Stimulated activated naive CD8-positive, alpha-beta T cell treated with anti-CD3 and anti-CD28 coated beads, Interleukin-15, amount 100 ng/mL, for 72 hours (primary cell): ENCODE results near the gene TBR1.

ENCODE experiments used
- ATAC-seq: fragments of 150-1000 bp; cut with Tn5 transposase; 2 replicates; pipeline ENCODE4 v1.10.0; 2021; ENCODE audit warnings: mild to moderate bottlenecking, moderate library complexity
- DNase-seq, 2 donors: peaks; one replicate each; pipeline ENCODE4 v3.0.0; 2021 to 2022
- H3K27ac Mint-ChIP-seq, 2 donors: one replicate each; pipeline ENCODE4 v1.8.0; 2022; ENCODE audit warnings: mild to moderate bottlenecking in 2 of 2, mixed read lengths in 2 of 2, moderate library complexity in 2 of 2
- H3K27me3 Mint-ChIP-seq: one replicate; pipeline ENCODE4 v1.8.0; 2022; ENCODE audit warnings: mixed read lengths
- H3K4me1 Mint-ChIP-seq: one replicate; pipeline ENCODE4 v1.8.0; 2022; ENCODE audit warnings: mild to moderate bottlenecking, mixed read lengths
- H3K4me3 Mint-ChIP-seq, 2 donors: one replicate each; pipeline ENCODE4 v1.8.0; 2022; ENCODE audit warnings: mild to moderate bottlenecking in 2 of 2, mixed read lengths in 2 of 2, moderate library complexity in 1 of 2
- H3K9me3 Mint-ChIP-seq, 2 donors: one replicate each; pipeline ENCODE4 v1.8.0; 2022; ENCODE audit warnings: mixed read lengths in 2 of 2

The TBR1 gene

DNA sequence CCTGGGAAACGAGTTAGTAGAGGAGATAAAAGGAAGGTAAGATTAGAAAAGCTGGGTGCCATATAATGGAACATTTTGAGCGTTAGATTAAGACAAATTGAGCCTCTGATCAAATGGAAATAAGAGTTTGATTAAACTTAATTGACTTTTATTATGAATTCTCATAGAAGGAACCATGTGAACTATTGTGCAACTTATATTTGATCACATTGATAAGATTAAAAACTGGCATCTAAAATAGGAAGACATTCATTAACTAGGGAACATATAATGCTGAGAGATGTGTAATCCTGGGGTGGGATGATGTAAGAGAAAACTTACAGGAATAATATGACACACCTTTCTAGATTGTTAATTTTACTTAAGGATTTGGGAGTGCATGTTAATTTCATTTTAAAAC, 22.5 kb downstream of the TBR1 start:
- Mint-ChIP-seq H3K27me3 (peaks cover 35% of the 10 kb centered on the region), H3K27ac (no peak overlapping the region)

DNA sequence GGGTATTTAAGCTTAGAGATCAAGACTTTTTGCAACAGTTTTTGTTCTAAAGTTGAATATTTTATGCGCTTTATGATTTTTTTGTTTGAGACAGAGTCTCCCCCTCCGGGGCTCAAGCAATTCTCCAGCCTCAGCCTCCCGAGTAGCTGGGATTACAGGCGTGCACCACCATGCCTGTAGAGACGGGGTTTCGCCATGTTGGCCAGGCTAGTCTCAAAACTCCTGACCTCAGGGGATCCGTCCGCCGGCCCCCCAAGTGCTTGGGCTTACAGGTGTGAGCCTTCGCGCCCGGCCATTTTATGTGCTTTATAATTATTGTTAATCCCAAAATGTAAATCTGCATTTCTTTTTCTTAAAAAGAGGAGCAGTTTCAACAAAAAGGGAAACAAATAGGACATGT, 29.0 kb downstream of the TBR1 start:
- Mint-ChIP-seq H3K9me3 (no peaks in the 10 kb centered on the region), H3K4me3 (no peak overlapping the region), H3K27ac (no peak overlapping the region), H3K4me1 (no peaks in the 10 kb centered on the region), H3K27me3 (peaks cover 12% of the 10 kb centered on the region)
- no peak for ATAC-seq
- no peak for DNase-seq

More for the DNA sequence above, 22.5 kb downstream of the TBR1 start:
- Mint-ChIP-seq H3K4me3 (no peak overlapping the region), H3K4me1 (no peaks in the 10 kb centered on the region), H3K9me3 (no peaks in the 10 kb centered on the region)
- ATAC-seq, result no peak
- no peak for DNase-seq

DNA sequence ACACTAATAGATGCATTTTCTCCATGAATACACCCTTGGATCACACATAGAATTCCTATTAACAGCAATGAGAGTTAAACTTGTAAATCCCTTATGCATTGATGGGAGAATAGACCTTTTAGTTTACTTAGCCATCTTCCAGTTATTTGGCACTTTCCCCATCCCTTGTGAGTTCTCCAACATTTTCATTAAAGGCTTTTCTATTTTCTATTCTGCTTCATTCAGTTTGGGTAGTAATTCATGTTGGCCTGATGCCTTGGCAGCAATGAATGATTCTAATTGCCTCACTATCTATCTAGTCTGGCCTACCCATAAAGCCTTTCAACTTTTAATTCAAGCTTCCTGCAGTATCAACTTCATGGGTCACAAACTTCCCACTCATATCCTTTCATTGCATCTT, 32.3 kb downstream of the TBR1 start:
- ATAC-seq (no peak), DNase-seq (no peak)
- Mint-ChIP-seq H3K27me3 (peaks cover 17% of the 10 kb centered on the region), H3K4me3 (no peak overlapping the region), H3K27ac (no peak overlapping the region), H3K4me1 (no peaks in the 10 kb centered on the region), H3K9me3 (no peaks in the 10 kb centered on the region)

DNA sequence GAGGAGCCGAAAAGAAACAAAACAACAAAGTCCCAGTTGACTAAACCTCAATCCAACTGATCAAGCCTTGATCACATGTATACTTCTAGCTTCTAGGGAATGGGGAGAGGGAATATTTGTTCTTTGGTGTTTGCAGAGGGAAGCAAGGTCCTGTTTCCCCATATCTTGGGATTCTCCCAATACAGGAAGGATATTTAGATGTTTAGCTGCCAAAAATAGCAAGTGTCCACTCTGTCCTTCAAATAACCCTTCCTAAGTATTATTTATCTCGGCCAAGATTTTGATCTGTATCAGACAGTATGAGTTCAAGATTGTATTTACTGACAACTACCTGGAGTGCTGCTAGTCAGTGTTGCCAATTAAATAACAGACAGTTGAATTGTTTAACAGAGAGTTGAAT, 55.5 kb downstream of the TBR1 start:
- Mint-ChIP-seq H3K9me3 (no peaks in the 10 kb centered on the region), H3K4me3 (no peak overlapping the region), H3K4me1 (no peaks in the 10 kb centered on the region), H3K27me3 (peaks cover 55% of the 10 kb centered on the region), H3K27ac (no peak overlapping the region)
- no peak for DNase-seq
- ATAC-seq, result no peak

DNA sequence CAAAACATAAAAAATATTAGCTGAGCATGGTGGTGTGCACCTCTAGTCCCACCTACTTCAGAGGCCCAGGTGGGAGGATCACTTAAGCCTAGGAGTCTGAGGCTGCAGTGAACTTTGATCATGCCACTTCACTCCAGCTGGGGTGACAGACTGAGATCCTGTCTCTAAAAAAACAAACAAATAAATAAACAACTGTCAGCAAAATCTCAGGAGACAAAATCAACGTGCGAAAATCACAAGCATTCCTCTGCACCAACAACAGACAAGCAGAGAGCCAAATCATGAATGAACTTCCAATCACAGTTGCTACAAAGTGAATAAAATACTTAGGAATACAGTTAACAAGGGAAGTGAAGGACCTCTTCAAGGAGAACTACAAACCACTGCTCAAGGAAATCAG, 58.8 kb downstream of the TBR1 start:
- Mint-ChIP-seq H3K4me1 (no peaks in the 10 kb centered on the region), H3K9me3 (no peaks in the 10 kb centered on the region), H3K27ac (no peak overlapping the region), H3K27me3 (peaks cover 29% of the 10 kb centered on the region), H3K4me3 (no peak overlapping the region)
- no peak for DNase-seq
- ATAC-seq, result no peak
